HG02623 (cell line): Measurements from ENCODE around the gene MAP3K3.

ENCODE experiments used
- ATAC-seq: cut with Tn5 transposase; IDR thresholded peaks from one replicate; pipeline ENCODE4 v1.9.1; 2021; ENCODE audit warnings: moderate library complexity; ENCODE audit not compliant: unreplicated experiment

MAP3K3 gene

GRCh38 chr17:63692195-63692816 lies 70.1 kb downstream of the MAP3K3 start:
- no peak for ATAC-seq

- no peak for ATAC-seq
These were observed 71.3 kb downstream of the MAP3K3 start for GRCh38 chr17:63693411-63694113.

DNA sequence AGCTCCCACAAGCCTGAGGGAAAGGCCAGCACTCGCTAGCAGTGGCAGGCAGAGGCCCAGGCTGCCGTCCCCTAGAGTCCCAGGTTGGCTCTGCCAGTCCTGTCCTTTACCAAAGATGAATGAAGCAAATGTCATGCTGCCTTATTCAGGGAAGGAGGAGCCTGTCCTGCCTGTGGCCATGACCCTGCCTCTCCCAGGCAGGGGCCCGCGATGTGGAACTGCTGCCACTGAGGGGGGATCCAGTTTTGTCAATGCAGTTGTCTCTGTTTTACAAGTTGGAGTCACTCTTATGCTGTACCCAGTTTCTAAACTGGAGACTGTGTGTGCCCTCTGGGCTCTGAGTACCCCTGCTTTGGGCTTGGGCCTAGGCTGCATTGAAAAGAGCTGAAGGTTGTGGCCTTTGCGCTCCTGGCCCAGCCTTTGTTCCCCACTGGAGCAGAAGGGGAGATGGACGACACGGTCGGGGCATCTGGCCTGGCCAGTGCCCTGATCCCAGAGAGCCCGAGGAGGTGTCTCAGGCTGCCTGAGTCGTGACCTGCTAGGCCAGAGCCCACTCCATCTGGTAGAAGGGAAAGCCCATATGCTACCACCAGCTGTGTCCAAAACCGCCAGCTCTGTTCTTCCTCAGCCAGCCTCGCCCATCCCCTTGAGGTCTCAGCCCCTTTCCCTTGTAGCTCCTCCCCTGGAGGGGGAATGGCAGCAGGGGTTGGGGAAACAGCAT lies 72.2 kb downstream of the MAP3K3 start:
- no peak for ATAC-seq

GRCh38 chr17:63694950-63695773 lies 72.9 kb downstream of the MAP3K3 start:
- no peak for ATAC-seq

DNA sequence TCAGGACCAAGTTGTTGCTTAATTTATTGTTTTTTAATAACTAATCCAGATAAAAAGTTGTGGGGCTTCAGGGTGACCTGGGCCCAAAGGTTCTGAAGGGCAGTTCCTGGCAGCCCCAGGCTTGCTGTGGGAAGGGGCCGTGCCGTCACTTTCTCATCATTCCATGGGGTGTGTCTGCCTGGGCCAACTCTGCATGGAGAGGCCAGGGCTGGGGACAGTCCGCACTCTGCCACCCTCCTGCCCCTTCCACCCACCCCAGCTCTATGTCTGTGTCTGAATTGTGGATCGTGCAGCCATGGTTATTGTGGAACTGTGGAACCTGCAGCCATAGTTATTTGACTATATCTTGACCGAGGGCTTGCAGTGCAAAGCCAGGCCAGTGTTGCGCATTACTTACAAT lies 73.7 kb downstream of the MAP3K3 start:
- ATAC-seq, result no peak

DNA sequence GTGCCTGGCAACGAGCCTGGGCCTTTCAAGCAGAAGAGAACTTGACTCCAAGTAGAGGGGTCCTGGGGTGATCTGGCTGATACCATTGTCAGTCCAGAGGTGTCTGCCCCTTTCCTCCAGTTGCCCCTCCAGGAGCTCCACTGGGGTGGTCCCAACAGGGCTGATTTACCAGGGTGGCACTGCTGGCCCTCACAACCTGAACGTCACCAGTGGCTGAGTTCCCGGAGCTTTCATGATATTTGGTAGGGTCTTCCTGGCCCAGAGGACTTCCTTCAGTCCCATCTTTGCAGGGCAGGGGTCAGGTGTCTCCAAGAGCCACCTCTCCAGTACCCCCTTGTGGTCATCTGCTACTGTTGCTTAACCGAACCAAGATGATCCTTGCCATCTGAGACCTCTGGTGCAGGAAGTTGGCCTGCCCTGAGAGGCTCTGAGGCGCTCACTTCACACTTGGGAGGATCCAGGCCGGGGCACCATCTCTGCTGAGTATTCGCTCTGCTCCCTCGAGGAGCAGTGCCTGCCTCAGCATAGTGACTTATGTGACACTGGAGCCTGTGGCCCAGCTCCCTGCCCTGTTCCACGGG lies 74.3 kb downstream of the MAP3K3 start:
- no peak for ATAC-seq

- no peak for ATAC-seq
These were observed 75.4 kb downstream of the MAP3K3 start for GRCh38 chr17:63697341-63698286.

- no peak for ATAC-seq
These were observed 76.2 kb downstream of the MAP3K3 start for GRCh38 chr17:63698381-63698885.

DNA sequence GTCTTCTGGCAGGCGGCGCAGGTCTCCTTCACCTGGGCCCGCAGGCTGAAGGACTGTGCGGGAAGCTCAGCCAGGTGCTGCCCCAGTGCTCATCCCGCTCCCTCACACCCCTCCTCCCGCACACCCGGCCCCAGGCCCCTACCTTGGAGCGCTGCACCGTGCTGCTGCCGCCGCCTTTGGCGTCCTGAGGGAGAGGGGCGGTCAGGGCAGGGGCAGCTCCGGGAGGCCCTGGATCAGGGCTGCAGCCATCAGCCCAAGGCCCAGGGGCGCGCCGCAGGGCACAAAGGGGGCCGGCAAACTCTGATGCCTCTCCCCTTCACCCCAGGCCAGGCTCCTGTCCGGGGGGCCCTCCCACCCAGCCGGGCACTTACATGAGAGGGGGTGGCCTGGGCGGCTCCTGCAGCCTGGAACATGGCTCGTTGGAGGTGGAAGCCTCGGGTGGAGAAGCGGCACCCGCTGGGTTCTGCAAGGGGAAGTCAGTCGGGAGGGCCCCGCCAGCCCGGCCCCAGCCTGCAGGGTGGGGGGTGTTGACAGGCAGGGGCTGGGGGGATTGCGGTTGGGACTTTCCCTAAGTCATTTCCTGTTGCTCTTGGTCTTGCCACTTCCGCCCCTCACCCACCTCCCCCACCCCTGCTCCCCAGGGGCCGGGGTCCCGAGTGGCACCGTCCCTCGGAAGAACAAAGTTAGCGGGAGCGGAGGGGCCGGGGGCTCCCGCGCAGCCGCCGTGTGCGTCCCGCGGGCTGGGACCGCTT lies 76.8 kb downstream of the MAP3K3 start:
- ATAC-seq, result peak; percentile 24

DNA sequence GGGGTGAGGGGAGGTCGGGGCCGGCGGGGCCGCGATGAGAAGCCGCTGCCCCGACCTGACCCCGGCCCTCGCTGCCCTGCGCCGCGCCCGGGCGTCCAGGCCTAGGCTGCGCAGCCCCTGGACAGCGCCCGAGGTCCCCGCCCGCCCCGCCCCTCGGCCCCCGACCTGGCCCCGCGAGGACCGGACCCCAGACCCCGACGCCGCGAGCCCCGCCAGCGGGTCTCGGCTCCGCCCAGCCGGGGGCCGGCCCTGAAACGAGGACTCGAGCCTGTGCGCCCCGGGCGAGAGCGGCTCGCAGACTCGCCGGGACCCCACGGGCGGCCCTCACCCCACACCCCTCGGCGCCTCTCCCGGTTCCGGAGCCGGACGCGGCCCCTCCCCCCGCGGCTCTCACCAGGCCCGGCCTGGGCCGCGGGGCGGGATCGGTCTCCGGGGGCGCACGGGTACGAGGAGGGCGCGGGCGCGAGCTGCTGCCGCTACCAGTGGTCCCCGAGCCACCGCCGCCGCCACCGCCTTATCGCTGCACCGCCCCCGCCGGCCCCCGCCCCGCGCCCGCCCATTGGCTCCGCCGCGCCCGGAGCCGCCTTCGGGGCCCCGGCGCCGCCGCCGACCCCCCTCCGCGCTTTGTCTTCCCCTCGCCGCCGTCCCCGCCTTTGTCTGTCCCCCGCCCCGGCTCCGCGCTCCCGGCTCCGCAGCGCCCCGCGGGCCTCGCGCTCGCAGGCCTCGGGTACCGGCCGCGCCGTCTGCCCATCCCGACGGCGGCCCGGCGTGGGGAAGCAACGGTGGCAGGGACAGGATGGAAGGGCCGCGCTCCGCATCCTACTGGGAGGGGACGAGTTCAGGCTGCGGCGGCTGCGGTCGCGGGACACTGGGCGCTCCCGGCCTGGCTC lies 77.7 kb downstream of the MAP3K3 start, which contains the start of gene LIMD2:
LIMD2 (minus strand) TSS at position 488 of the 890 bp plus-strand sequence. CDS start 827 bp downstream, outside the sequence.
- peak; percentile 10 for ATAC-seq

DNA sequence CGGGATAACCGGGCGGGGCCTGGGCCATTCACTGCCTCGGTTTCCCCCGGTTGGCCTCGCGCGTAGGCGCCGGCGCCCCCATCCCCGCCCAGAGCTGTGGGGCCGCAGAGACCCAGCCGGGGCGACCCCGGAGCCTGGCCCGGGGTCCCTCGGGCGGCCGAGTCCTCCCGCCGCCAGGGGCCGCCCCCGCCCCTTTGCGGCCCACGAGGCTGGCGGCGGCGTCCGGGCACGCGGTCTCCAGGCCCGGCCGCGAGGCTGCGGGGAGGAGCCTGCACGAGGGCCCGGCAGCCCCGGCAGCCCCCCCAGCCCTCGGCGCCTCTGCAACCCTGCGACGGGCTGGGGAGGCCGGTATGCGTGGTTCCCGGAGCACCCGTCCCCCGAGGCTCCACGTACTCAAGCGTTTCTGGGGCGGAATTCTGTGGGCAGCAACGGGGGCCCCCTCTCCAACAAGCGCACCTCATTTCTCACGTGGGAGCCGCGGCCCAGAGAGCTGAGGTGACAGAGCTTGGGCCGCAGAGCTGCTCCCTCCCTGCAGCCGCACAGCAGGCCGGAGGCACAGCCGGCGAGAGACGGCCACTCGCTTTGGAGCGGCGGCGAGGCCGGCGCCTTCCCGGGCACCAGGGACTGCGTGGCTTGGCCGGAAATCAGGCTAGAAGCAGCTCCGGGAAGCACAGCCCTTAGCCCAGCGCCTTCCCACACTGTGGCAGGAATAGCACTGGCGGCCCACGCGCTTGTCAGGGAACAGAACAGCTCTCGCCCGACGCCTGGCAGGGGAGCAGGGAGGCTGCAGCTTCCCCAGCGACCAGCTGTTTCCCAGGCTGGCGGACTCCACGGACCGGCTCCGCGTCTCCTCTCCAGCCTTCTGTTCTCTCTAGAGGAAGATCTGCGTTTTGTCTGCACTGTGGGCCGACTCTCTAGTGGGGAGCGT lies 78.6 kb downstream of the MAP3K3 start:
- peak; percentile 19 for ATAC-seq

GRCh38 chr17:63701456-63701820 lies 79.2 kb downstream of the MAP3K3 start:
- no peak for ATAC-seq

- no peak for ATAC-seq
These were observed 79.9 kb downstream of the MAP3K3 start for GRCh38 chr17:63701868-63702720.

DNA sequence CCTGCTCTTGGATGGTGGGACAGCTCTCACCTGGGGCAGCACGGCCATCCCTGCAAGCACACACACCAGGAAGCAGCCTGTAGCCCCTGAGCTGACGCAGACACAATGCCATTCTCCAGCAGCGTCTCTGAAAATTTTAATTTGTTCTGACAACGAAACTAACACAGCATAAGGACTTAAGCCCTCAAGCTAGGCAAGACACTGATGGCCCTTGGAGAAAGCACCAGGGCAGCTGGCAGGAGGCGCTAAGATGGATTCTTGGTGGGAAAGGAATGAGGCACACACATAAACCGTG lies 80.5 kb downstream of the MAP3K3 start:
- no peak for ATAC-seq

GRCh38 chr17:63703029-63703428 lies 80.8 kb downstream of the MAP3K3 start:
- ATAC-seq, result no peak
